HG03135 (cell line): ENCODE measurements around the gene CIC.
"Not testable (repeated sequence)": the region's sequence is repeated elsewhere in the genome, so short reads cannot be mapped to it uniquely, and the experiment has no call there.

Experiments
- ATAC-seq: cut with Tn5 transposase; IDR thresholded peaks from one replicate; pipeline ENCODE4 v1.9.1; 2021; ENCODE audit warnings: mild to moderate bottlenecking, moderate library complexity; ENCODE audit not compliant: unreplicated experiment

The CIC gene

DNA sequence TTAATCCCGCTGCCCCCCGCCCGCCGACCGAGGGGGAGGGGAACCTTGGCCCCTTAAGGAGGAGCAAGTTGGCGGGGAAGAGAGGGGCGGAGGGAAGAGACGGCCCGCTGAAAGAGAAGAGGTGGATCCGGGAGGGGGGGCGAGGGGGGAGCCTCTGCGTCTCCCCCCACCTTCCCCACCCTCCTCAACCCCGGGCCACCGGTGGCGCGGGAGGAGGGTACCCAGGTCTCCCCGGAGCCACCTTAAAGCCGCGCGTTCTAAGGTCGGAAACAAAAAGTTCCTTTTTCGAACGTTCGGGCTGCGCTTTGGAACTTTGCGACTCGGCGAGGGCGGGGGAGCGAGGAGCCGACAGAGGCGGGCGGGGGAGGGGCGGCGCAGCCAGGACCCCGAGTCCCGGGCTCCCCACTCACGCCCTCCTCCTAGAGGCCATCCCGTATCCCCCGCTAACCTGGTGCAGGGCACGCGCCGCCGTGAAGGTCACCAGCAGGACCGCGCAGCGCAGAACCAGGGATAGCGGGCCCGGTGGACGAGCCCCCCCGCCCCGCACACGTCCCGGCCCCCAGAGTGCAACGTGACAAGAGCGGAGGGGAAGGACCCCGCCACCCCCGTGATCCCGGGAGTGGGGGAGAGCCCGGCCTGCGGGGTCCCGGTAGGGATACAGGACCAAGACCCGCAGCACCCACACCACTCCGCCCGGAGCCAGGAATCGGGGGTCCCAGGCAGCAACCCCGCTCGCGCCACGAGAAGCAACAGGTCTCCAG lies 14.8 kb upstream of the CIC start:
- peak; percentile 31 for ATAC-seq

DNA sequence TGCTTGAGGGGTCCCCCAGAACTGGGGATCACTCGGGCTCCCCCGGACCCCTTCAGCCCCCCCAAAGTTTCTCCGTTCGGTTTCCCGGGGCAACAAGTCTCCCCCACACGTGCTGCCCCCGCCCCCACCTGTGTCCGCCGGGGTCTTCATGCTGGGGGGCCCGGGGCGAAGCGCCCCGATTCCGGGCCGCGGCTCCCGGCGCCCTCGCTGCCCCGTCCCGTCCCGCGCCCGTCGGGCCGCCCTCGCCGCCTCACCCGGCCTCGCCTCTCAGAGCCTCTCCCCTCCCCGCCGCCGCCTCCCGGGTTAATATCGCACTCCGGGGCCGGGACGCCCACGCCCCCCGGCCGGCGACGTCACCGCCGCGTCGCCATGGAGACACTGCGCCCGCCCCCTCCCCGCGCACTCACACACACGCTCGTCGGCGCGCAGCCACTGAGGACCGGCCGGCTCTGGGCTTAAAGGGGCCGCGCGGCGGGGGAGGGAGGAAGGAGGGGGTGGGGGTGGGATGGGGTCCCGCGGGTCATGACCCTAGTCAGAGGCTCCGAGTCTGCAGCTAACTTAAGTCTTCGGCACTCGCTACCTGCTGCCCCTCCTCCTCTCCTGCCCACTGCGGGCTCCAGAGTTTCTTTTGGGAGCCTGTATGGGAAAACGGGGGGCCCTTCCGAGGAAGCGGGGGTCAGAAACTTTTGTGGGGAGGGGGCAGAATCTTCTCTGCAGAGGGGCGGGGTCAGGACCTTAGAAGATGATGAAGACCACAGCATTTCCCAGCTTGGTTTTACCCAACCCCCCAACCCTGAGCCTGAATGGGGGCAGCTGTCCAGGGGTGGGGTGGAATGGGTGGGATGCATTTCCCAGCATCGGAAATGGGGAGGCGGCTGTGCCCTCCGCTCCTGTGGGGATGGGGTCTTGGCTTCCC lies 13.9 kb upstream of the CIC start, which contains the start of gene ERF:
ERF (minus strand) TSS at position 279 of the 916 bp plus-strand sequence; CDS start at position 150, 129 bp downstream.
- ATAC-seq = peak; percentile 49

DNA sequence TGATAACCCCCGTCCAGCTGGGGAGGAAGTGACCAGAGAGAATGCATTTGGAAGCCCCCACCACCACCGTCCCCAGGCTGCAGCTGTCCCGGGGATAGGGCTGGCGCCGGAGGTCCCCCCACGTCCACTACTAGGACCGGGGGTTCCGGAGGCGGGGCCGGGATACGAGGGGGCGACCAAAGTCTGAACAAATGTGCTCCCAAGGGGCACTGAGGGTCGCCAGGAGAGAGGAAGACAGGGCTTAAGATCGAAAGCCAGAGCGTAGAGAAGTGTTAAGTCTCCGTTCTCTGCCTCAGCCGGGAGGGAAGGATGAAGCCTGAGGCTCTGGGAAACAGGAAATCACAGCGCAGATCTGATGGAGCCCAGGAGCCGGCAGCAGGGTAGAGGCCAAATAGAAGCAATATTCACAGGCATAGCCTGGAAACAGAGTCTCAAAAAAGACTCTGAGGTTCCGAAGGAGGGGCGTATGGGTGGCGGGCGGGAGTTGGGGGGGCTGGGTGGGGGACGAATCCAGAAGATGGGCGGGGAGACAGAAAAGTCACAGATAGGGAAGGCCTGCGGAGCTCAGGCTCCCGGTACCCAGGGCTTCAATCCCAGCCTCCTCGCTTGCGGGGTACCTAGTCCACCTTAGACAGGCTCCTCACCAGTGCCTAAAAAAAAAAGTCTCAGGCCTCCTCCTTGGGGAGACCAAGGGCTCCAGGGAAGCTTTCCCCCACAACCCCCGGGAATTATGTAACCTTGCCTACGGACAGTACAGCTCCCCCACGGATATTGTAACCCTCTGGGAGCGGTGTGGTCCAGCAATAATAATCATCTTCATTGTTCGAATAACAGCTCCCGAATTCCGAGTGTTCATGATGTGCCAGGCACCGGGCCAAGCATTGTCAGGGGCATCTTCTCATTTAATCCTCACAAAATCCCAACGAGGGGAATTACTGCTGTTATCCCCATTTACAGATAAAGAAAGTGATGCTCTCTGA lies 13.0 kb upstream of the CIC start:
- no peak for ATAC-seq

DNA sequence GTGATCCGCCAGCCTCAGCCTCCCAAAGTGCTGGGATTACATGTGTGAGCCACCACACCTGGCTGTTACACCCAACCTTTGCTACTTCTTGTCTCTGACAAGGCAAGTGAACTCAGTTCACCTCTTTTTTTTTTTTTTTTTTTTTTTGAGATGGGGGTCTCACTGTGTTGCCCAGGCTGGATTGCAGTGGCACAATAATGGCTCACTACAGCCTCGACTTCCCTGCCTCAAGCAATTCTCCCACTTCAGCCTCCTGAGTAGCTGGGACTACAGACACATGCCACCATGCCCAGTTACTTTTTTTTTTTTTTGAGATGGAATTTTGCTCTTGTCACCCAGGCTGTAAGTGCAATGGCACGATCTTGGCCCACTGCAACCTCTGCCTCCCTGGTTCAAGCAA lies 11.2 kb upstream of the CIC start:
- not testable (repeated sequence) for ATAC-seq

DNA sequence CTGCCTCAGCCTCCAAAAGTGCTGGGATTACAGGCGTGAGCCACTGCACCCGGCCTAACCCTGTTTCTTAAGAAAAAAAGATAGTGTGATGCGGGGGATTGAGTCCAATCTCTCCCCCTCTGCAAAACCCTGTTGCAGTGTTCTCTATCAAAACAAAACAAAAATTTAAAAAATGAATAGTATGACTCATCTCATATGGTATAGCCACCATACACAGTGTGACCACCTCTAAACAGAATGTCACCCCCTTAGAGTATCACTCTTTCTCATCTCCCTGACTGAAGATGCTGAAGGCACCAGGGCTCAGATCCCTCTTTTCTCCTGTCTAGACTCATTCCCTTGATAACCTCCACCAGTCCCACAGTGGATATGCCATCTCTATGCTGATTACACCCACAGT lies 7.3 kb upstream of the CIC start:
- ATAC-seq = no peak

DNA sequence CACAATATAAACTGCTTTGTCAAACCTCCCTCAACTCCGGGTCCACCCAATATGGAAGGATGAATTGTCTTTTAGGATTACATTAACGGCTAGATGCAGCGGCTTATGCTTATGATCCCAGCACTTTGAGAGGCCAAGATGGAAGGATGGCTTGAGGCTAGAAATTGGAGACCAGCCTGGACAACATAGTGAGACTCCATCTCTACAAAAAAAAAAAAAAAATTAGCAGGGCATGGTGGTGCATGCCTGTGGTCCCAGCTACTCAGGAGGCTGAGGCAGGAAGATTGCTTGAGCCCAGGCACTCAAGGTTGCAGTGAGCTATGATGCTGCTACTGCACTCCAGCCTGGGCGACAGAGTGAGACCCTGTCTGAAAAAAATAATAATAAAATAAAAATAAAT lies 2.9 kb upstream of the CIC start:
- ATAC-seq = not testable (repeated sequence)

DNA sequence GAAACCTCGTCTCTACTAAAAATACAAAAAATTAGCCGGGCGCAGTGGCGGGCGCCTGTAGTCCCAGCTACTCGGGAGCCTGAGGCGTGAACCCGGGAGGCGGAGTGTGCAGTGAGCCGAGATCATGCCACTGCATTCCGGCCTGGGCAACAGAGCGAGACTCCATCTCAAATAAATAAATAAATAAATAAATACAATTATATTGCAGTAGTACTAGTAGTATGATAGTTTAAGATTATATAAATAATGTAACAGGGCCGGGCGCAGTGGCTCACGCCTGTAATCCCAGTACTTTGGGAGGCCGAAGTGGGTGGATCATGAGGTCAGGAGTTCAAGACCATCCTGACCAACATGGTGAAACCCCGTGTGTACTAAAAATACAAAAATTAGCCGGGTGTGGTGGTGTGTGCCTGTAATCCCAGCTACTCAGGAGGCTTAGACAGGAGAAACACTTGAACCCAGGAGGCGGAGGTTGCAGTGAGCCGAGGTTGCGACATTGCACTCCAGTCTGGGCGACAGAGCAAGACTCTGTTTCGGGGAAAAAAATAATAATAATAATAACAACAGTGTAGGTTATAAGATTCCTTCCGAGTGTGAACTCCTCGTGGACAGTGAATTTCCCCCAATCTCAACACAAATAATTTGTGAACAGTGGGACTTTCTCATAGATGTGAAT lies 2.0 kb upstream of the CIC start:
- not testable (repeated sequence) for ATAC-seq

DNA sequence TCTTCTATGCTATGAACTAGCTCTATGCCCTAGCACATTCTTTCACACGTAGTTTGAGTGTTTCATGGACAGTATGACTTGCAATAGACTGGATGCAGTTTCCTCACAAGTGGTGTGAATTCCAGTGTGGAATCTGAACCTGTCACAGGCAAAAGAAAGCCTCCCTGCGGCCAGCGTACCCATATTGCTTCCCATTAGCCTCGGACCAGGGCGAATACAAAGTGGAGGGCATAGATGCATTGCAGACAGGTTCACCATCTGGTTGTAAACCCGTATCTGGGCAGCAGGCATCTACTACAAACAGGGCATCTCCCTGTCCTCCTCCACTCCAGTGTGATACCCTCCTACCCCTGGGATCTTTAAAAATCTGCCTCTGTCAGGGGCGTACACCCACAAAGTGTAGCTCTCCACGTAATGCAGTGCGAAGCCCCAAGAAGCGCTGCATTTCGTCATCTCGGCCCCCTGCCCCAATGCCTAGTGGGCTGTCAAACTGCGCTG lies 1.4 kb upstream of the CIC start:
- ATAC-seq = no peak

DNA sequence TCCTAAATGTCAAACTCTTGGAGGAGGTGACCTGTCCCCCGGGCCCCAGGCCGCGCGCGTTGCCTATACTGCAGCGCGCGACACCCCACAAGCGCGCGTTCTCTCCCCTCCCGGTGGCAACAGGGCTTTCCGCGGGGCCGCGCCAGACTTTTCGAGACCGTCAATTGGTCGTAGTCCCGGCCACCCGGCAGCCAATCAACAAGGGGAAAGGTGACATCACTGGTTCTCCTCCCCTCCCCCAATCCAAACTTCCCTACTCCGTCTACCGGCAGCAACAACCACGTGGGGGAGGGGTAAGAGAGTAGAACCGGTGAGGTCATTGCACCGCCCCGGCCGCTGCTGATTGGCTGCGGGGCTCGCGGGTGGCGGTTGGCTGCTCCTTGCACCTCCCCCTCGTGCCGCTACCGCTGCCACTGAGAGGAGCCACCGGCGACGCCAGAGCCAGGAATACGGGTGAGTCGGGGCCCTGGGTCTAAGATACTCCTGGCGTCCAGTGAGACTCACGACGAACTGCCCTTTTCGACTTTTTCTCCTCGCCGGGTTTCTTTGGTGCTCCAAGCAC lies 829 bp upstream of the CIC start:
- ATAC-seq = peak; percentile 57

DNA sequence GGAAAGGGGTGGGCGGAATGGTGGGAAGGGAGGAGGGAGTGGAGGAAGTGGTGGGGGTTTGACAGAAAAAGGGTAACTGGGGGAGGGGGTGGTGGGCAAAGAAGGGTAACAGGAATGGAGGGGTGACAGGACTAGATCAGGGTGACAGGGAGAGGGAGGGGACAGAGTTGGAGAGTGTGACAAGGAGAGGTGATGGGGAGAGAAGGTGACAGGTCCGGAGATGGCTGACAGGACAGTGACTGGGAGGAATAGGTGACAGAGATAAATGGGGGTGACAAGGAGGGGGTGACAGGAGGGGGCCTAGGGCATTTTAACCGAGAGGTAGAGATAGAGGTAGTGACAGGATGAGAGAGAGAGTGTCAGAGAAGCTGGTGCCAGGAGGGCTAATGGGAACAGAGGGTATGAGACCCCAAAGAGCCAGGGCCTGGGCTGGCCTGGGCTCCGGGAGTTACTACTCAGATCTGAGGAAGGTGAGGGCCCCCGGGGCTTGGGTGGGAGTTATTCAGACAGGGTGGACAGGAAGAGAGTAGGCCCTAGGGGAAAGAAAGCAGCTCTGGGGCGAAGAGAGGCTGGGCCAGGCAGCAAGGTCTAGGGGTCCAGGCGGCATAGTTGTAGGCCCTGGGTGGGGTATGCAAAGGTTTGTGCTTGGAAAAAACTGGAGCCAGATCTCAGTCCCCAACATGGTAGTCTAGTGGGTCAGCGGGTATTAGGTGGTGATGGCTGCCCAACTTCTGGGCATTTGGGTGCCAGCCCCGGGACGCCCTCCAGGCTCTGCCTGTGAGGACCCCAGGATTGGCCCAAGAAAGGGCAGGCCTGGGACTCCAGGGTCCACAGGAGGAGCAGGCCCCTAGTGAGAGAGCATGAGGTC lies 660 bp downstream of the CIC start:
- no peak for ATAC-seq

DNA sequence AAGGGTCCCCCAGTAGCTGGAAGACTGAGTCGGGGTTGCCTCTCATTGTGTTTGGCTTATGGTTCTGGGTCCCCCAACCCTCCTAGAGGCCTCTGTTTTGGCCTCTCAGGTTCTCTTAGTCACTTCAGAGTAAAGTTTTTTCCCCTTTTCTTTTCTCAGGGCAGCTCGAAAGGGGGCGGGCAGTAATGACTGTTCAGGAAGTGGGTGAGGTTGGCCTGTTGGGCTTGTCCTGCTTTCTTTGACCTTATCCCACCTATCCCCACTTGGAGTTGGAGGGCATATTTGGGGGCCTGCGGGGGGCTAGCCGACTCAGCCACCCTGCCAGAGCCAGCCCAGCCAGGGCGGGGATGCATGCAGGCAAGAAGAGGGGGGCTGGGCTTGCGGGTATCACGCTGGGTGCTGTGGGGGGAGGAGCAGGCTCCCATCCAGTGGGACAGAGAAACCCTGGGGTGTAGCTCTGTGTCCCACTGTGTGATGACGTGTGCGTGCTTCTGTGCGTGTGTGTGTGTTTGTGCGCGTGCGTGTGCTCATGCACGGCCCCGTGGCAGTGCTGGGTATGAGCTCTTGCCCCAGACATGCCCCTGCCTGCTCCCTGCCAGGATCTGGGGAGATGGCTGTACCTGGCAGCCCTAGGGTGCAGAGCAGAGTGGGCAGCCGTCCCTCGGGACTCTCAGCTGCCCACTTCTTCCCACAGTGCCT lies 1.4 kb downstream of the CIC start:
- ATAC-seq = no peak

DNA sequence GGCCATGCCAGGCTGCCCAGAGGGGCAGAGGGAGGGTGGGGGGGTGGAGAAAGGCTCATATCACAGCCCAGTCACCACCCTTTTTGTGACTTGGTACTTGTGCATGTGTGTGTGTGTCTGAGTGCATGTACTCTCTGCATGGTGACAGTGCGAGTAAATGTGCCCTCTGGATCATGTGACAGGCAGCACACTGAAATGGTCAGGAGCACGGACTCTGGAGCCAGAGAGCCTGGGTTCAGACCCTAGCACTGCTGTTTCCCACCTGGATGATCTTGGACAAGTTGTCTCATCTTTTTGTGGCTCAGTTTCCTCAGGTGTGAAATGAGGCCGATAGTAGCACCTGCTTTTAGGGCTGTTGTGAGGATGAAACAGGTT lies 2.0 kb downstream of the CIC start:
- ATAC-seq = no peak

DNA sequence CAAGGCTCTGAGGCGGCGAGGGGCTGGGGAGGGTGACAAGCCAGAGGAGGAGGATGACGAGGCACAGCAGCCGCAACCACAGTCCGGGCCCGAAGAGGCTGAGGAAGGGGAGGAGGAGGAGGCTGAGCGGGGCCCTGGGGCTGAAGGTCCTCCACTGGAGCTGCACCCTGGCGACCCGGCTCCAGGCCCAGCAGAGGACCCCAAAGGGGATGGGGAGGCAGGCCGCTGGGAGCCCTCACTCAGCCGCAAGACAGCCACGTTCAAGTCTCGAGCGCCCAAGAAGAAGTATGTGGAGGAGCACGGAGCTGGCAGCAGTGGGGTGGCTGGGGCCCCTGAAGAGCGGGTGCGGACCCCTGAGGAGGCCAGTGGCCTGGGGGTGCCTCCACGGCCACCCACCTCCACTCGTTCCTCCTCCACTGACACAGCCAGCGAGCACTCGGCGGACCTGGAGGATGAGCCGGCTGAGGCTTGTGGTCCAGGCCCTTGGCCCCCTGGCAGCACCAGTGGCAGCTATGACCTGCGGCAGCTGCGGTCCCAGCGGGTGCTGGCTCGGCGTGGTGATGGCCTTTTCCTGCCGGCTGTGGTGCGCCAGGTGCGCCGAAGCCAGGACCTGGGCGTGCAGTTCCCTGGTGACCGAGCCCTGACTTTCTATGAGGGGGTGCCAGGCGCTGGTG lies 2.9 kb downstream of the CIC start:
- ATAC-seq = no peak

DNA sequence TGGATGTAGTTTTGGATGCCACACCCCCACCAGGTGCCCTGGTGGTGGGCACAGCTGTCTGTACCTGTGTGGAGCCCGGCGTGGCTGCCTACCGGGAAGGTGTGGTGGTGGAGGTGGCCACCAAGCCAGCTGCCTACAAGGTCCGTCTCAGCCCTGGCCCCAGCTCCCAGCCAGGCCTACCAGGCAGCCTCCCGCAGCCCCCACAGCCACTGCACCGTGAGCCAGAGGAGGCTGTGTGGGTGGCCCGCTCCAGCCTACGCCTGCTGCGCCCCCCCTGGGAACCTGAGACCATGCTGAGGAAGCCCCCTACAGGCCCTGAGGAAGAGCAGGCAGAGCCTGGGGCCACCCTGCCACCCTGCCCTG lies 3.5 kb downstream of the CIC start:
- no peak for ATAC-seq

DNA sequence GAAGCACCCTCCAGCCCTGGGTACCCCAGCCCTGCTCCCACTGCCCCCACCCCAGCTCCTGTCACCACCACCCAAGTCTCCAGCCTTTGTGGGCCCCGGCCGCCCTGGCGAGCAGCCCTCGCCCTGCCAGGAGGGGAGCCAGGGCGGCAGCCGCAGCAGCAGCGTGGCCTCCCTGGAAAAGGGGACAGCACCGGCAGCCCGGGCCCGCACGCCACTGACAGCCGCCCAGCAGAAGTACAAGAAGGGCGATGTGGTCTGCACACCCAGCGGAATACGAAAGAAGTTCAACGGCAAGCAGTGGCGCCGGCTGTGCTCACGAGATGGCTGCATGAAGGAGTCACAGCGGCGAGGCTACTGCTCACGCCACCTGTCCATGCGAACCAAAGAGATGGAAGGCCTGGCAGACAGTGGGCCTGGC lies 3.9 kb downstream of the CIC start:
- ATAC-seq = no peak

DNA sequence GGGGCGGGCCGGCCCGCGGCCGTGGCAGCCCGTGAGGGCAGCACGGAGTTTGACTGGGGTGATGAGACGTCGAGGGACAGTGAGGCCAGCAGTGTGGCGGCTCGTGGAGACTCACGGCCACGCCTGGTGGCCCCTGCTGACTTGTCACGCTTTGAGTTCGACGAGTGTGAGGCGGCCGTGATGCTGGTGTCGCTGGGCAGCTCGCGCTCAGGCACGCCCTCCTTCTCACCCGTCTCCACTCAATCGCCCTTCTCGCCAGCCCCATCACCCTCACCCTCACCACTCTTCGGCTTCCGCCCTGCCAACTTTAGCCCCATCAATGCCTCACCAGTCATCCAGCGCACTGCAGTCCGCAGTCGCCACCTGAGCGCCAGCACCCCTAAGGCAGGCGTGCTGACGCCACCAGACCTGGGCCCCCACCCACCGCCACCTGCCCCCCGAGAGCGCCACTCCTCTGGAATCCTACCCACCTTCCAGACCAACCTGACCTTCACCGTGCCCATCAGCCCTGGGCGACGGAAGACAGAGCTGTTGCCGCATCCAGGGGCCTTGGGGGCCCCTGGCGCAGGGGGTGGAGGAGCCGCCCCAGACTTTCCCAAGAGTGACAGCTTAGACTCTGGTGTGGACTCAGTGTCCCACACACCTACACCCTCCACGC lies 4.5 kb downstream of the CIC start:
- no peak for ATAC-seq

DNA sequence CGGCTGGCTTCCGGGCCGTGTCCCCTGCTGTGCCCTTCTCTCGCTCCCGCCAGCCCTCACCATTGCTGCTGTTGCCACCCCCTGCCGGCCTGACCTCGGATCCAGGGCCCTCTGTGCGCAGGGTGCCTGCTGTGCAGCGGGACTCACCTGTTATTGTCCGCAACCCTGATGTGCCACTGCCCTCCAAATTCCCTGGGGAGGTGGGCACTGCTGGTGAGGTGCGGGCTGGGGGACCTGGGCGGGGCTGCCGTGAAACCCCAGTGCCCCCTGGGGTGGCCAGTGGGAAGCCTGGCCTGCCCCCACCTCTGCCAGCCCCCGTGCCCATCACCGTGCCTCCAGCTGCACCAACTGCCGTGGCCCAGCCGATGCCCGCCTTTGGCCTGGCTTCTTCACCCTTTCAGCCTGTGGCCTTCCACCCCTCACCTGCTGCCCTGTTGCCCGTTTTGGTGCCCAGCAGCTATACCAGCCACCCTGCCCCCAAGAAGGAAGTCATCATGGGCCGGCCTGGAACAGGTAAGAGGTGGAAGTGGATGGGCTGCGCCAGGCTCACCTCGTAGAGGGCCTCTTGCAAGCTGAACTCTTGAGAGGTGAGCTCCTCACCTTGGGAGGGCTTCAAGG lies 5.1 kb downstream of the CIC start:
- no peak for ATAC-seq
